Loucy (cell line): ENCODE results near the gene NRAS.
"Not testable (repeated sequence)": the region's sequence is repeated elsewhere in the genome, so short reads cannot be mapped to it uniquely, and the experiment has no call there.

Source experiments
- H2AFZ ChIP-seq: fragments of 200-600 bp; sonication (generic); 2 replicates; pipeline ENCODE4 v1.6.0; 2016; ENCODE audit warnings: antibody characterized with exemption, mild to moderate bottlenecking, low read length, moderate library complexity
- H3F3A ChIP-seq: fragments of 200-600 bp; 2 replicates; pipeline ENCODE4 v1.6.0; 2016; ENCODE audit warnings: antibody characterized with exemption, low read depth, mild to moderate bottlenecking
- H3K27me3 ChIP-seq: fragments of 200-600 bp; sonication (generic); 2 replicates; pipeline ENCODE4 v1.6.1; 2014; ENCODE audit warnings: low read length, mild to moderate bottlenecking; ENCODE audit not compliant: insufficient read depth, poor library complexity, severe bottlenecking
- H3K36me3 ChIP-seq: fragments of 200-600 bp; sonication (generic); 2 replicates; pipeline ENCODE4 v1.6.1; 2016; ENCODE audit warnings: low read length; ENCODE audit not compliant: insufficient read depth
- H3K4me1 ChIP-seq: fragments of 200-600 bp; sonication (generic); 2 replicates; pipeline ENCODE4 v1.5.1; 2014; ENCODE audit warnings: low read length, mild to moderate bottlenecking; ENCODE audit not compliant: insufficient read depth, poor library complexity, severe bottlenecking
- H3K4me2 ChIP-seq: fragments of 200-600 bp; sonication (generic); 2 replicates; pipeline ENCODE4 v1.6.0; 2014; ENCODE audit warnings: antibody characterized with exemption, low read length, low read depth, mild to moderate bottlenecking; ENCODE audit not compliant: poor library complexity, severe bottlenecking
- H3K4me3 ChIP-seq: fragments of 200-600 bp; sonication (generic); 2 replicates; pipeline ENCODE4 v1.5.1; 2014; ENCODE audit warnings: low read length, mild to moderate bottlenecking, mixed read lengths; ENCODE audit not compliant: poor library complexity, severe bottlenecking
- H3K79me2 ChIP-seq: fragments of 200-600 bp; sonication (generic); 2 replicates; pipeline ENCODE4 v1.6.1; 2014; ENCODE audit warnings: low read length; ENCODE audit not compliant: insufficient read depth
- H3K9ac ChIP-seq: fragments of 200-600 bp; sonication (generic); 2 replicates; pipeline ENCODE4 v1.6.0; 2014; ENCODE audit warnings: mild to moderate bottlenecking, low read depth, low read length, moderate library complexity; ENCODE audit not compliant: poor library complexity, severe bottlenecking
- H3K9me2 ChIP-seq: fragments of 200-600 bp; sonication (generic); replicated peaks from 2 replicates; pipeline ENCODE4 v1.6.1; 2016; ENCODE audit warnings: low read depth, low read length, mixed read lengths
- H3K9me3 ChIP-seq: fragments of 200-600 bp; sonication (generic); 2 replicates; pipeline ENCODE4 v1.6.1; 2014; ENCODE audit warnings: mild to moderate bottlenecking, antibody characterized with exemption, low read length, low read depth; ENCODE audit not compliant: insufficient read depth
- H4K20me1 ChIP-seq: fragments of 200-600 bp; sonication (generic); 2 replicates; pipeline ENCODE4 v1.6.0; 2014; ENCODE audit warnings: antibody characterized with exemption, low read length, mild to moderate bottlenecking; ENCODE audit not compliant: insufficient read depth, poor library complexity, severe bottlenecking
- EZH2phosphoT487 ChIP-seq: fragments of 200-600 bp; IDR thresholded peaks from 2 replicates; pipeline ENCODE4 v1.6.1; 2018; ENCODE audit warnings: antibody characterized with exemption, mild to moderate bottlenecking, moderate library complexity, borderline replicate concordance
- TF ChIP-seq, protein P1 (sequence below): fragments of 200-600 bp; sonication (generic); conservative IDR thresholded peaks from 2 replicates; pipeline ENCODE4 v1.5.1; 2014; ENCODE audit warnings: mild to moderate bottlenecking, antibody characterized with exemption, low read length

Gene NRAS

DNA sequence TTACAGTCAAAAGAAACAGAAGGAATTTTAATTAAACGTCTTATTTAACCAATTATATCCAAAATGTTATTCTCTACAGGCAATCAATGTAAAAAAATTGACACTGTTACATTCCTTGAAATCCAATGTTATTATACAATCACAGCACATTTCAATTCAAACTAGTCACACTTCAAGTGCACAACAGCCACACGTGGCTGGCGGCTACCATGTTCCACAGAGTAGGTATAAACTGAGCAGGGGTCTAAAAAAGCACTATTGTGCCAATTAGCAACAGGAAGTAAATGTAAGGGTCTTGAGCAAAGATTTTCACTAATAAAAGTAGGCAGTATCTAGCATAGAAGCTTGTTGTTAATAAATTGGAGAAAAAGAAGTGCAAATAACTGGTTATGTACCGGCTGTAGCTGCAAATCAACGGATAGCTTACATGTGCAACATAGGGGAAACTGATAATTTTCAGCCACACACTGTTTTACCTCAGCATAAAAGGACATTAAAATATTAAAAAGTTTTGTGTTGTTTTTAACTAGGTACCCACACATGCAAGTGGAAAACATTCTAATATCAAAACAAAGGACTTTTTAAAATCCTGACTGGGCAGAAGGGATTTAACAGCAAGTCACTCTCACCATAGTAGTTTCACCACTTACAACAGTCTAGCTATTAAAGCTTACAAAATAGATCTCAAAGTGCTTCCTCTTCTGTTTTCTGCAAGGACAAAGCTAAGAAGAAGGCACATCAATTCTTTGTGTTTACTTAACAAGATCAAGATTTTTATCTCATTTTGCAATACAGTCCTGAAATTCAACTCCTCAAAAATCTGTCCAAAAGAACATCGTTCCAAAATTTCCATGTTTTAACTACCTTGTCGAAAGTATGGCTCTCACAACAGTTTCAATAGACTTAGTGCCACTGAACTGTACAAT is 38.7 kb upstream of the NRAS start:
- Histone ChIP-seq H3K36me3 (peaks cover 6% of the 10 kb centered on the region; the same call in 1 of the 2 replicates), H3K4me3 (peak overlapping the region; percentile 93), H3K27me3 (peaks cover 3% of the 10 kb centered on the region), H4K20me1 (peaks cover 70% of the 10 kb centered on the region), H3K79me2 (peaks cover 75% of the 10 kb centered on the region), H2AFZ (no peak overlapping the region), H3F3A (no peaks in the 10 kb centered on the region), H3K4me1 (peaks cover 58% of the 10 kb centered on the region), H3K9me3 (no peaks in the 10 kb centered on the region), H3K9ac (peak overlapping the region; percentile 97), H3K9me2 (no peaks in the 10 kb centered on the region), H3K4me2 (peak overlapping the region; percentile 94)
- TF ChIP-seq, protein P1, sequence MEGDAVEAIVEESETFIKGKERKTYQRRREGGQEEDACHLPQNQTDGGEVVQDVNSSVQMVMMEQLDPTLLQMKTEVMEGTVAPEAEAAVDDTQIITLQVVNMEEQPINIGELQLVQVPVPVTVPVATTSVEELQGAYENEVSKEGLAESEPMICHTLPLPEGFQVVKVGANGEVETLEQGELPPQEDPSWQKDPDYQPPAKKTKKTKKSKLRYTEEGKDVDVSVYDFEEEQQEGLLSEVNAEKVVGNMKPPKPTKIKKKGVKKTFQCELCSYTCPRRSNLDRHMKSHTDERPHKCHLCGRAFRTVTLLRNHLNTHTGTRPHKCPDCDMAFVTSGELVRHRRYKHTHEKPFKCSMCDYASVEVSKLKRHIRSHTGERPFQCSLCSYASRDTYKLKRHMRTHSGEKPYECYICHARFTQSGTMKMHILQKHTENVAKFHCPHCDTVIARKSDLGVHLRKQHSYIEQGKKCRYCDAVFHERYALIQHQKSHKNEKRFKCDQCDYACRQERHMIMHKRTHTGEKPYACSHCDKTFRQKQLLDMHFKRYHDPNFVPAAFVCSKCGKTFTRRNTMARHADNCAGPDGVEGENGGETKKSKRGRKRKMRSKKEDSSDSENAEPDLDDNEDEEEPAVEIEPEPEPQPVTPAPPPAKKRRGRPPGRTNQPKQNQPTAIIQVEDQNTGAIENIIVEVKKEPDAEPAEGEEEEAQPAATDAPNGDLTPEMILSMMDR, result no peak

DNA sequence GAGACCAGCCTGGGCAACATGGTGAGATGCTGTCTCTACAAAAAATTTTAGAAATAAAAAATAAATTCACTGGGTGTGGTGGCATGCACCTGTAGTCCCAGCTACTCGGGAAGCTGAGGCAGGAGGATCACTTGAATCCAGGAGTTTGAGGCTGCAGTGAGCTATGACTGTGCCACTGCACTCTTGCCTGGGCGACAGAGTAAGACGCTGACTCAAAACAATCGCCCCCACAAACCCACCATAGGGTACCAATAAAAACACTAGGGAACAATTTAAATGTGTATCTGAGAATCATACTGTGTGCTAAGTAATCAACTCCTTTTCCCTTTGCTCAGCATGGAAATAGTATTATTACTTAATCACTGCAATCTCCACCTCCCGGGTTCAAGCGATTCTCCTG is 37.1 kb upstream of the NRAS start:
- Histone ChIP-seq H3K4me2 (peak overlapping the region; percentile 94), H3K36me3 (peaks cover 22% of the 10 kb centered on the region)

DNA sequence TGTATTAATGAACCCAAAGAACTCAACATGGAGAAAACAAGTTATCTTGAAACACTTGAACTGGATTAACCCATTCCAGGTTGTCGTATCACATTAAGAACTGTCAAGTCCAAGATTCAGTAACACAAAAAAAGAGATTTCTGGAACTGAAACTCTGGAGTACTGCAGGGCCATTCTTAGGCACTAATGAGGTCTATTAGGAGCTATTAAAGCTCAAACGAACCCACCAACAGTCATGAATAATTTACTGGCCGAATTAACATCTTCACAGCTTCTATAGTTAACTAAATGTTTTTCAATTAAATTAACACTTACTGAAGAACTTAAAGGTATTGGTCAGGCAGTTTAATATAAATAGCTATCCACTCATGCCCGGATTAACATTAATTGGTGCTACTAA is 36.6 kb upstream of the NRAS start:
- H3K4me2 ChIP-seq, result peak overlapping the region; percentile 94
- peaks cover 54% of the 10 kb centered on the region for H3K4me1 ChIP-seq
- peak overlapping the region; percentile 93 for H3K4me3 ChIP-seq

More for the DNA sequence above, 37.1 kb upstream of the NRAS start:
- H3K27me3 ChIP-seq, H2AFZ ChIP-seq, H3F3A ChIP-seq, H3K9me2 ChIP-seq, H3K9ac ChIP-seq, H3K9me3 ChIP-seq: not testable (repeated sequence)
- Histone ChIP-seq H3K4me1 (peaks cover 58% of the 10 kb centered on the region), H4K20me1 (peaks cover 85% of the 10 kb centered on the region), H3K79me2 (peaks cover 91% of the 10 kb centered on the region), H3K4me3 (peak overlapping the region; percentile 93)

More for the DNA sequence above, 36.6 kb upstream of the NRAS start:
- H3K36me3 ChIP-seq, result peaks cover 27% of the 10 kb centered on the region
- H2AFZ ChIP-seq, result no peak overlapping the region
- H3K27me3 ChIP-seq, result peaks cover 3% of the 10 kb centered on the region
- no peaks in the 10 kb centered on the region for H3K9me3 ChIP-seq
- peaks cover 96% of the 10 kb centered on the region for H3K79me2 ChIP-seq
- TF ChIP-seq EZH2phosphoT487, result no peak
- TF ChIP-seq, protein P1, result no peak
- peaks cover 91% of the 10 kb centered on the region for H4K20me1 ChIP-seq
- no peaks in the 10 kb centered on the region for H3K9me2 ChIP-seq
- H3K9ac ChIP-seq, result no peak overlapping the region
- no peaks in the 10 kb centered on the region for H3F3A ChIP-seq
